COR-L47 (cell line): ENCODE measurements around the gene PRND.
"Not testable (repeated sequence)": the region's sequence is repeated elsewhere in the genome, so short reads cannot be mapped to it uniquely, and the experiment has no call there.

Experiments used
- DNase-seq: peaks from one replicate; lab custom pipeline; 2025; lab: John Stamatoyannopoulos, UW

The PRND gene

GRCh38 chr20:4708856-4709255 lies 12.9 kb upstream of the PRND start:
- DNase-seq: no peak

DNA sequence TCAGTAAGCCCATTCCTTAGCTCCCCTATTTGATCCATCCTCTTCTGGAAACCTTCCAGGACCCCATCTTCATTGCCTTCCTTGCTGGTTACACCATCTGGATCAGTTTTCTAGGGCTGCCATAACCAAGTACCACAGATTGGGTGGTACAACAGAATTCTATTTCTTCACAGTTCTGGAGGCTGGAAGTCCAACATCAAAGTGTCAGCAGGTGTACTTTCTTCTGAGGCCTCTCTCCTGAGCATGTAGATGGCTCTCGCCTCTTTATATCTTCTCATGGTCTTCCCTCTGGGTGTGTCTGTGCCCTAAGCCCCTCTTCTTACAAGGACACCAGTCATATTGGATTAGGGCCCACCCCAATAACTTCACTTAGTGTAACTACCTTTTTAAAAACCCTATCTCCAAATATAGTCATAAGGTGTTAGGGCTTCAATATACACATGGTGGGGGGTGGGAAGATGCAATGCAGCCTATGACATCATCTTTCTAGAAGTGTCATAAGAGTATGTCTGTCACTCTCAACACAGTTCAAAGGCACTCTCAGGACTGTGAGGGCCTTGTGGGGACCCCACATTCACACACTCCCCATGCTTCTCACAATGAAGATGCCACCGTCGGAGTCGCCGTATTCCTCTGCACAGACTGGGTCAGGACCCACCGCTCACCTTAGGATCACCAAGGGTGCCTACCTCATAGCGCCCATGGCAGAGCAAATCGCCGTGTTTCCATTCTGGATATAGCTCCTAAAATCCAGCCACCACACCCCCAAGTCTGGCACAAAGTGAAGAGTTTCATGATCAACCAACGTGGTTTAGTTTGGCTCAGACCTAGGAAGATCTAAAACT lies 12.2 kb upstream of the PRND start:
- DNase-seq: no peak

DNA sequence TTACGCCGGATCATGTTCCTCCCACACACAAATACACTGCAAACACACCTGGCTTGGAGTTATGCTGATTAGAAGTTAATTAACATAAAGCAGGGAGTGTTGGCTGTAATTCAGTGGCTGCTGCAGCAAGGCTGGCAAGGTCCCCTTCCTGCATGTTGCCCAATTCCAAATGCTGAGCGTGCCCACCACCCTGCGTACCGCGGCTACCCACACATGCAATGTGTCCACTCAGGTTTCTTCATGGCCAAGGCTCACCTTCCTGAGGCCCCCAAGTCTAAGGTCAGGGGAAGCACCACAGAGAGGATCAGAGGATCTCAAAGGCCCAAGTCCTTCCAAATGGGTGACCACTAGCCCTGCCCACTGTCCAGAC lies 11.6 kb upstream of the PRND start:
- no peak for DNase-seq

DNA sequence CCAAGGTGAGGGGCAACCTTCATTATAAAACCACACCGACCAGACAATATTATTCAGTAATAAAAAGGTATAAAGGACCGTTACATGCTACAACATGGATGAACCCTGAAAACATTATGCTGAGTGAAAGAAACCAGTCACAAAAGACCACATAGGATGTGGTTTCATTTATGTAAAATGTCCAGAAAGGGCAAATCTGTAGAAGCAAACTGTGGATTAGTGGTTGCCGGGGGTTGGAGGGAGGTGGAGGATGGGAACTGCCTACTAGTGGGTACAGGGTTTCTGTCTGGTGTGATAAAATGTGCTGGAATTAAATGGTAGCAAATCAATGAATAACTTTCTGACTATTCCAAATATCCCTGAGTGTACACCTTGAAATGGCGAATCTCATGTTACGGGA lies 10.2 kb upstream of the PRND start:
- no peak for DNase-seq

- no peak for DNase-seq
Observed at GRCh38 chr20:4713401-4713800, 8.3 kb upstream of the PRND start.

- no peak for DNase-seq
Observed at GRCh38 chr20:4714818-4715217, 6.9 kb upstream of the PRND start.

DNA sequence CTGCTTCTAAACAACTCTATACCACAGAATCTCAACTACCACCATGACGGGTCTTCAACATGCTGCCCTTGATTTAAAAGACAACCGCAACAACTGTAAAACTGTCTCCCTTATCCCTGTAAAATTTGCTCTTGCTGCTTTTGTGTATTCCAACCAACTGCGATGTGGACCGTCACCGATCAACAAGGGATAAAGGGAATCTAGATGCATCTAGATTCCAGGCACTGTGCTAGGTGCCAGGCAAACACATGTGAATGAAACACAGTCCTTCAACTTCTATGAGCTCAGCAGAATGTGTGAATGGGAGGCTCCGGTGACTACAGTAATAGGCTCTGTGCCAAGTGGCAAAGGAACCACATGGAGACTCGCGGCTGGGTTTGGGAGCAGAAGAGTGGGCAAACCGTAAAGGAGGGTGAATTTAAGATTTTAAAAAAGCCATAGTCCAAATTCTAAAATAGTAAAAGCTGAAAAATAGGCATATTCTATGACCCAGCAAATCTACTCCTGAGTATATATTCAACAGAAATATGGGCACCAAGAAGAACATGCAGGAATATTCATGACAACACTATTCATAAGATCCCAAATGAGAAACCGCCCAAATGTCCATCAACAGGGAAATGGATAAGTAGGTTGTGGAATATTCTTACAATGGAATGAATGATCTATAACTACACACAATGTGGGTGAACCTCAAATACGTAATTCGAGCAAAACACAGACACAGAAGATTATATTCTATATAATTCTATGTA lies 3.7 kb upstream of the PRND start:
- DNase-seq: no peak

- DNase-seq: no peak
Observed at GRCh38 chr20:4719190-4719589, 2.5 kb upstream of the PRND start.

GRCh38 chr20:4720041-4720976 lies 1.4 kb upstream of the PRND start:
- DNase-seq: peak; percentile 47

DNA sequence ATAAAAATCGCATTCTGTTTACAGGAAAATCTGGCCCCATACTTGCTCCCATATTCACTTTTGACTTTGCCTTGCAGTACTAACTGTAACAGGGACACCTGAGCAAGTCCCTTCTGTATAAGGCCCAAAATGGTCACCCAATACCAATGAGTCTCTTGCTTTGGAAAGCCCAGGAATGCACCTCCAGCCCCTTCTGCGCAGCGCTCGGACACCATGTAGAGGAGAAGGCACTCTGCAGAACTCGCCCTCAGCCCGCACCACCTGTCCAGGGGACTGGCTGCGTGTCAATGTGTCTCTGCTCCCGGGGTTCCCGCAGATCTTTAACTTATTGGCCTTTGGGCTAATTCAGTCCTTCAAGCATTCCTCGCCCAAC lies 746 bp upstream of the PRND start:
- no peak for DNase-seq

- DNase-seq: no peak
Observed at GRCh38 chr20:4722571-4722970, 862 bp downstream of the PRND start.

DNA sequence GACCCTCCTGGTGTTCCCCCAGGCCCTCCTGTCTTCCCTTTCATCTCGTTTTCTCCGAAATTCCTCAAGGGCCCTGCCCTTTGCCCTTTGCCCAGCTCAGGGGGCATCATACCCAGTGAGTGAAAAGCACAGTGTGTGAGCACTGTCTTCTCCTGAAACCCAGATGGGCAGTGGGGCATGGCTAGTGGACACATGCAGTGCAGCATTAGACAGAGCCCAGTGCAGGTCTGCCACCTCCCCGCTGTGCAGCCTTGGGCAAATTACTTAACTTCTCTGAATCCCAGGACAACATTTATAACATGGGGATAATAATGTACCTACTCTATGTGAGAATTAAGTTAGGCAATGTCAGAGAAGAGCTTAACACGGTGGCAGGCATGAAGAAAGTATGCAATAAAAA lies 1.3 kb downstream of the PRND start:
- no peak for DNase-seq

DNA sequence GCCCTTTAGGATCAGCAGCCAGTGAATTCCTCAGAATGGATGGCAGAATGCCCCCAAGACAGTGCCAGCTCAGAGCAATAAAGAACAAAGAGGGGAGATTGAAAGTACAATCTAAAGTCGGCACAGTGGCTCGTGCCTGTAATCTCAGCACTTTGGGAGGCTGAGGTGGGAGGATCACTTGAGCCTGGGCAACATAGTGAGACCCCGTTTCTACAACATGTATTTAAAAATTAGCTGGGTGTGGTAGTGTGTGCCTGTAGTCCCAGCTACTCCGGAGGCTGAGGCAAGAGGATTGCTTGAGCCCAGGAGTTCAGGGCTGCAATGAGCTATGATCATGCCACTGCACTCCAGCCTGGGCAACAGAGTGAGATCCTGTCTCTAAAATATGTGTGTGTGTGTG lies 1.8 kb downstream of the PRND start:
- DNase-seq: not testable (repeated sequence)

DNA sequence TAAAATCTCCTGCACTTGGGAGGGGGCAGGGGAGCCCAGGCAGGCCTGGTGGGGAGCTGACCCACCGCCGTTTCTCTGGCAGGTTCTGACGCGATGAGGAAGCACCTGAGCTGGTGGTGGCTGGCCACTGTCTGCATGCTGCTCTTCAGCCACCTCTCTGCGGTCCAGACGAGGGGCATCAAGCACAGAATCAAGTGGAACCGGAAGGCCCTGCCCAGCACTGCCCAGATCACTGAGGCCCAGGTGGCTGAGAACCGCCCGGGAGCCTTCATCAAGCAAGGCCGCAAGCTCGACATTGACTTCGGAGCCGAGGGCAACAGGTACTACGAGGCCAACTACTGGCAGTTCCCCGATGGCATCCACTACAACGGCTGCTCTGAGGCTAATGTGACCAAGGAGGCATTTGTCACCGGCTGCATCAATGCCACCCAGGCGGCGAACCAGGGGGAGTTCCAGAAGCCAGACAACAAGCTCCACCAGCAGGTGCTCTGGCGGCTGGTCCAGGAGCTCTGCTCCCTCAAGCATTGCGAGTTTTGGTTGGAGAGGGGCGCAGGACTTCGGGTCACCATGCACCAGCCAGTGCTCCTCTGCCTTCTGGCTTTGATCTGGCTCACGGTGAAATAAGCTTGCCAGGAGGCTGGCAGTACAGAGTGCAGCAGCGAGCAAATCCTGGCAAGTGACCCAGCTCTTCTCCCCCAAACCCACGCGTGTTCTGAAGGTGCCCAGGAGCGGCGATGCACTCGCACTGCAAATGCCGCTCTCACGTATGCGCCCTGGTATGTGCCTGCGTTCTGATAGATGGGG lies 3.0 kb downstream of the PRND start:
- no peak for DNase-seq

DNA sequence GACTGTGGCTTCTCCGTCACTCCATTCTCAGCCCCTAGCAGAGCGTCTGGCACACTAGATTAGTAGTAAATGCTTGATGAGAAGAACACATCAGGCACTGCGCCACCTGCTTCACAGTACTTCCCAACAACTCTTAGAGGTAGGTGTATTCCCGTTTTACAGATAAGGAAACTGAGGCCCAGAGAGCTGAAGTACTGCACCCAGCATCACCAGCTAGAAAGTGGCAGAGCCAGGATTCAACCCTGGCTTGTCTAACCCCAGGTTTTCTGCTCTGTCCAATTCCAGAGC lies 3.5 kb downstream of the PRND start:
- DNase-seq: no peak

DNA sequence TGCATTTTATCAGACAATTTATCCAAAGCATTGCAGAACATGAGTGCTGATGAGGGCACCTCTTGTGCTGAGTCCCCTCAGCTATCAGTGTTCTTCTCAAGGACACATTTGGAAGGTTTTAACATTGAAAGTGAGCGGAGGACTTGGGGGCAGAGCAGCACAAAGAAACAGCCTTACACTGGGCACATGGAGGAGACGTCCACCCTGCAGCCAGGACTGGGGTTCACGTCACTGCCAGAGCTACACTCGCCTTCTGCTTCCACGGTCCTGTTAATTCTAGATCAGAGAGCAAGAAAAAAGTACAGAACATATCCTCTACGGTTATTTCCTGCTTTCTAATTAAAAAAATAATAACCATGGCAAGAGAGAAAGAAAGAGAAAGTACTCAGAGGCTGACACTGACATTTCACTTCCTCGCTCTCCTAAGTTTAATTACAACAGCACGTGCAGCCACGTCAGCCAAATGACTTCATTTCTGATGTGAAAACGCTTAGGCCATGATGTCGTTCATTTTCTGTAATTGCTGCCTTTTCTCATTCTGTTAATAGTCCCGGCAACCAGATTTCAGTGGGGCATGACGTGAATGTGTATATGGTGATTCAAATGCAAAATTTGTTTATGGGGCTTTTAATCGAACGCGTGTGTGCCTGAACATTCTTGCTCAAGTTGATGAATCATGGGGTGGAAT lies 5.1 kb downstream of the PRND start:
- DNase-seq: no peak

GRCh38 chr20:4728120-4728760 lies 6.5 kb downstream of the PRND start:
- DNase-seq: no peak

- DNase-seq: no peak
Observed at GRCh38 chr20:4729265-4729664, 7.6 kb downstream of the PRND start.

GRCh38 chr20:4730780-4731179 lies 9.1 kb downstream of the PRND start:
- peak; percentile 92 for DNase-seq

DNA sequence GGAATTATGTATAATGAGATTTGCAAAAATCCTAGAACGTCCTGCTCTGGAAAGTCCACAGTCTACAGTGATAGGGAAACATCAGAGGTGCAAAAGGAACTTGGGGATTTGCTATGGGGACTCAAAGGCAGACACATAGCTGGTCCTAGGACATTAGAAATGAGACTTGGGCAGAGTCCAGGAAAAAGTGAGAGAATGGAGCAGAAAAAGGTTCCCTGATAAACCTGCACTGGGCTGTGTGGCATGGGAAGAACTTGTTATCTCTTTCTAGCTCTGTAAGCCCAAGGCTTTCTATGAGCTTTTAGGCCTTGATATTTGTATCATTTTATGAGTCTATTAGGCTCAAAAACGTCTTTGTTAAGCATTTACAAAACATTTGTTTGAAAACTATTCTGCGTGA lies 15.2 kb downstream of the PRND start:
- no peak for DNase-seq
